PC-3 (cell line): ENCODE measurements around the gene ZNRF2. TPM values are rescaled to one million over a fixed set of nuclear protein-coding genes. Genes with fewer than 3 reads are reported as not detected.

Experiments
- ATAC-seq: fragments of 200-7000 bp; cut with Tn5 transposase; 2 replicates; pipeline ENCODE4 v1.9.1; 2020; ENCODE audit warnings: mild to moderate bottlenecking, moderate library complexity
- BruUV-seq: library from RNA; stranded (reverse); fragments of 400-500 nt; replicated peaks from 2 replicates; lab custom pipeline; 2021; lab: Mats Ljungman, UMichigan
- CTCF ChIA-PET: fragments of 300-600 bp; sonication (Branson Sonifier 250); formaldehyde crosslinking; loops from one replicate; lab custom pipeline; 2022; ENCODE audit warnings: antibody characterized with exemption; lab: Charles Lee
- POLR2A ChIA-PET: fragments of 300-600 bp; sonication (Branson Sonifier 250); formaldehyde crosslinking; loops from one replicate; lab custom pipeline; 2022; ENCODE audit warnings: antibody characterized with exemption; ENCODE audit not compliant: unreplicated experiment; lab: Charles Lee
- DNase-seq: peaks from one replicate; pipeline ENCODE4 v3.0.0-alpha.2; 2015
- H2AFZ ChIP-seq: fragments of 300-600 bp; sonication (generic); 2 replicates; pipeline ENCODE4 v1.6.0; 2016; ENCODE audit warnings: antibody characterized with exemption, low read length
- H3F3A ChIP-seq: fragments of 300-600 bp; sonication (generic); one replicate; pipeline ENCODE4 v1.6.0; 2017; ENCODE audit warnings: antibody characterized with exemption, low read length, control low read depth, mild to moderate bottlenecking; ENCODE audit not compliant: unreplicated experiment
- H3K27ac ChIP-seq: fragments of 300-600 bp; sonication (generic); 2 replicates; pipeline ENCODE4 v1.5.1; 2016; ENCODE audit warnings: mild to moderate bottlenecking, low read length
- H3K27me3 ChIP-seq: fragments of 300-600 bp; sonication (generic); 2 replicates; pipeline ENCODE4 v1.6.1; 2016; ENCODE audit warnings: low read length, mixed read lengths
- H3K36me3 ChIP-seq: fragments of 300-600 bp; sonication (generic); 2 replicates; pipeline ENCODE4 v1.6.1; 2016; ENCODE audit warnings: low read depth, mixed run types, low read length, mixed read lengths
- H3K4me1 ChIP-seq: fragments of 300-600 bp; sonication (generic); 2 replicates; pipeline ENCODE4 v1.5.1; 2016; ENCODE audit warnings: low read length; ENCODE audit not compliant: insufficient read depth
- H3K4me2 ChIP-seq: fragments of 300-600 bp; sonication (generic); 2 replicates; pipeline ENCODE4 v1.6.0; 2016; ENCODE audit warnings: low read length
- H3K4me3 ChIP-seq: fragments of 300-600 bp; sonication (generic); 2 replicates; pipeline ENCODE4 v1.5.1; 2016; ENCODE audit warnings: mild to moderate bottlenecking, low read length, mixed read lengths
- H3K79me2 ChIP-seq: fragments of 300-600 bp; sonication (generic); 2 replicates; pipeline ENCODE4 v1.6.1; 2017; ENCODE audit warnings: low read length, mixed read lengths
- H3K9ac ChIP-seq: fragments of 300-600 bp; sonication (generic); 2 replicates; pipeline ENCODE4 v1.6.0; 2016; ENCODE audit warnings: mild to moderate bottlenecking, low read length
- H3K9me2 ChIP-seq: fragments of 300-600 bp; sonication (generic); replicated peaks from 2 replicates; pipeline ENCODE4 v1.6.1; 2016; ENCODE audit warnings: mixed run types, low read length, mixed read lengths
- H3K9me3 ChIP-seq: fragments of 300-600 bp; sonication (generic); 2 replicates; pipeline ENCODE4 v1.6.1; 2016; ENCODE audit warnings: low read length, mixed read lengths
- H4K20me1 ChIP-seq: fragments of 300-600 bp; sonication (generic); 2 replicates; pipeline ENCODE4 v1.6.1; 2016; ENCODE audit warnings: low read length, mixed read lengths
- EZH2 ChIP-seq: fragments of 300-600 bp; sonication (generic); IDR thresholded peaks from one replicate; pipeline ENCODE4 v1.6.1; 2017; ENCODE audit warnings: antibody characterized with exemption, mild to moderate bottlenecking, low read length; ENCODE audit not compliant: unreplicated experiment
- EZH2phosphoT487 ChIP-seq: fragments of 300-600 bp; sonication (generic); IDR thresholded peaks from 2 replicates; pipeline ENCODE4 v1.6.1; 2018; ENCODE audit warnings: mild to moderate bottlenecking, antibody characterized with exemption, low read length, borderline replicate concordance
- intact Hi-C: fragments of 100-400 bp; cut with micrococcal nuclease; formaldehyde crosslinking; loops from 2 replicates; pipeline ENCODE4 v1.9.0; 2023
- total RNA-seq: library from RNA; depleted of rRNA; stranded (reverse); fragments of >200 nt; gene quantifications from 2 replicates; pipeline ENCODE4 v1.2.3, GENCODE V29; 2014
- TF ChIP-seq, protein P1 (sequence below): fragments of 300-600 bp; sonication (generic); conservative IDR thresholded peaks from 2 replicates; pipeline ENCODE4 v1.5.1; 2017; ENCODE audit warnings: antibody characterized with exemption, low read depth, mild to moderate bottlenecking, low read length

ZNRF2 gene
- total RNA-seq, 1 experiment from 2014 or later = 13.1 TPM

DNA sequence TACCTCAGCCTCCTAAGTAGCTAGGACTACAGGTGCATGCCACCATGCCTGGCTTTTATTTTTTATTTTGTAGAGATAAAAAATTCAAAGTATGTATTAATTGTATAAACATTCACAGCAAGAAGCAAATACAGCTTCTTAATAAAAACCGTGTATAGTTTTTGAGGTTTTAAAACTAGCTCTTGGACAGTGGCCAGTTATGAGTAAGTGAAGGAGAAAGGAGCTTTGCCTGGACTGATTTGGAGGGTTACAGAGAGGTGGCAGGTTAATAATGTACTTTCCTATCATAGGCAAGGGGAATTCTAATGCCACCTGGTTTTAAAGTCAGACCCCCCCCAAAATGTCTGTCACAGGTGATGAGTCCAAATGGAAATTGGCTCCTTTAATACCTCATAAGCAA is 43.4 kb downstream of the ZNRF2 start:
- Histone ChIP-seq H2AFZ (no peak overlapping the region), H3K27ac (no peak overlapping the region), H3K36me3 (no peaks in the 10 kb centered on the region), H3K9me2 (no peaks in the 10 kb centered on the region), H4K20me1 (no peaks in the 10 kb centered on the region), H3K27me3 (no peaks in the 10 kb centered on the region), H3K4me2 (no peak overlapping the region), H3K4me1 (peaks cover 34% of the 10 kb centered on the region), H3K9ac (no peak overlapping the region), H3K4me3 (no peak overlapping the region), H3F3A (no peaks in the 10 kb centered on the region), H3K79me2 (peaks cover 41% of the 10 kb centered on the region), H3K9me3 (no peaks in the 10 kb centered on the region)
- peak; percentile 78 for DNase-seq
- no TSS peak for BruUV-seq
- TF ChIP-seq EZH2phosphoT487 (no peak), EZH2 (no peak)
- TF ChIP-seq, protein P1, sequence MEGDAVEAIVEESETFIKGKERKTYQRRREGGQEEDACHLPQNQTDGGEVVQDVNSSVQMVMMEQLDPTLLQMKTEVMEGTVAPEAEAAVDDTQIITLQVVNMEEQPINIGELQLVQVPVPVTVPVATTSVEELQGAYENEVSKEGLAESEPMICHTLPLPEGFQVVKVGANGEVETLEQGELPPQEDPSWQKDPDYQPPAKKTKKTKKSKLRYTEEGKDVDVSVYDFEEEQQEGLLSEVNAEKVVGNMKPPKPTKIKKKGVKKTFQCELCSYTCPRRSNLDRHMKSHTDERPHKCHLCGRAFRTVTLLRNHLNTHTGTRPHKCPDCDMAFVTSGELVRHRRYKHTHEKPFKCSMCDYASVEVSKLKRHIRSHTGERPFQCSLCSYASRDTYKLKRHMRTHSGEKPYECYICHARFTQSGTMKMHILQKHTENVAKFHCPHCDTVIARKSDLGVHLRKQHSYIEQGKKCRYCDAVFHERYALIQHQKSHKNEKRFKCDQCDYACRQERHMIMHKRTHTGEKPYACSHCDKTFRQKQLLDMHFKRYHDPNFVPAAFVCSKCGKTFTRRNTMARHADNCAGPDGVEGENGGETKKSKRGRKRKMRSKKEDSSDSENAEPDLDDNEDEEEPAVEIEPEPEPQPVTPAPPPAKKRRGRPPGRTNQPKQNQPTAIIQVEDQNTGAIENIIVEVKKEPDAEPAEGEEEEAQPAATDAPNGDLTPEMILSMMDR = no peak
- intact Hi-C loops = no loop called here
- POLR2A ChIA-PET = interaction anchor here (0.5 kb wide), 1 partner anchor 26 kb away, joined by 3 read pairs; no protein-coding TSS in a partner anchor
- ATAC-seq = peak; percentile 48
- CTCF ChIA-PET = interaction anchor here (0.6 kb wide), 1 partner anchor 16 kb away, joined by 5 read pairs; no protein-coding TSS in a partner anchor

DNA sequence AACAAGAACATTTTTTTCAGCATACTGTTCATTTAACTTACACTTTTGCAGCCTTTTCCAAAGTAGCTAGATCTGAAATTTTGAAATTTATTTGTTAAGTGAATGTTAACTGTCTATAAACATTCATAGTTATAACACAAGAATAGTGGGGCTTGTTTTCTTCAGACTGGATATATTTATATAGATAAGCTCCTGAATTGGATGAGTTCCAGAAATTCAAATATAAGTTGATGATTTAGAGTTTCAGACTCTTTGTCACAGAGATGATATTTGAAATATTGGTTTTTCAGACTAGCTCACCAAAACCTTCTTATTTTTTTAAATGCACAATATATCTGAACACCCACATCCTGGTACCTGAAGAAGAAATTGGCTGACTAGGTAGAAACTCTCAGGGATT is 44.0 kb downstream of the ZNRF2 start:
- no peak for DNase-seq
- Histone ChIP-seq H3K9me2 (no peaks in the 10 kb centered on the region), H3K4me2 (no peak overlapping the region), H3K9me3 (no peaks in the 10 kb centered on the region), H3F3A (no peaks in the 10 kb centered on the region), H2AFZ (no peak overlapping the region), H3K4me3 (no peak overlapping the region), H3K9ac (no peak overlapping the region), H3K4me1 (peaks cover 29% of the 10 kb centered on the region), H3K79me2 (peaks cover 40% of the 10 kb centered on the region), H3K27ac (no peak overlapping the region), H3K36me3 (no peaks in the 10 kb centered on the region), H4K20me1 (no peaks in the 10 kb centered on the region), H3K27me3 (no peaks in the 10 kb centered on the region)
- no peak for TF ChIP-seq EZH2phosphoT487
- no peak for TF ChIP-seq EZH2
- ChIA-PET CTCF (no interaction called here), POLR2A (interaction anchor here (0.5 to 0.6 kb wide), 2 partner anchors 26 to 184 kb away, joined by 3 to 4 read pairs; no protein-coding TSS in a partner anchor)
- intact Hi-C loops = no loop called here
- no TSS peak for BruUV-seq
- no peak for ATAC-seq

DNA sequence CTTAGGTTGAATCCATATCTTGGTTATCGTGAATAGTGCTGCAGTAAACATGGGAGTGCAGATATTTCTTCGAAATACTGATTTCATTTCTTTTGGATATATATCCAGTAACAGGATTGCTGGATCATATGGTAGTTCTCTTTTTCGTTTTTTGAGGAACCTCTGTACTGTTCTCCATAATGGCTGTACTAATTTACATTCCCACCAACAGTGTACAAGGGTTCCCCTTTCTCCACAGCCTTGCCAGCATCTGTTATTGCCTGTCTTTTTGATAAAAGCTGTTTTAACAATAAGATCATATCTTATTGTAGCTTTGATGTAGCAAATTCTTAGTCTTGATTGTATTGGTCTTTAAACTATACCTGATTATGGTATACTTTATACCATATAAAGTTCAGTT is 45.3 kb downstream of the ZNRF2 start:
- CTCF ChIA-PET = no interaction called here

More for the DNA sequence above, 45.3 kb downstream of the ZNRF2 start:
- TF ChIP-seq EZH2 = no peak
- TF ChIP-seq EZH2phosphoT487 = no peak
- Histone ChIP-seq H2AFZ (no peak overlapping the region), H3K4me1 (peaks cover 26% of the 10 kb centered on the region), H3K9me2 (no peaks in the 10 kb centered on the region), H4K20me1 (no peaks in the 10 kb centered on the region), H3K27me3 (no peaks in the 10 kb centered on the region), H3K4me2 (no peak overlapping the region), H3K9me3 (no peaks in the 10 kb centered on the region), H3K27ac (no peak overlapping the region), H3F3A (no peaks in the 10 kb centered on the region), H3K9ac (no peak overlapping the region), H3K79me2 (peaks cover 51% of the 10 kb centered on the region), H3K4me3 (no peak overlapping the region), H3K36me3 (no peaks in the 10 kb centered on the region)
- BruUV-seq = no TSS peak
- intact Hi-C loops = loop anchor here (2.0 kb wide), 1 partner anchor 19 kb away; no protein-coding TSS in a partner anchor
- ATAC-seq (no peak), DNase-seq (no peak)
- POLR2A ChIA-PET = interaction anchor here (0.5 kb wide), 1 partner anchor 65 kb away, joined by 3 read pairs; no protein-coding TSS in a partner anchor
